CD14-positive monocyte (primary cell): Measurements from ENCODE around the gene BLNK. TPM values are rescaled to one million over a fixed set of nuclear protein-coding genes. Genes with fewer than 3 reads are reported as not detected.

Experiments used
- DNase-seq, 3 donors: peaks; one replicate each; pipeline ENCODE4 v3.0.0-alpha.2; 2011 to 2022
- H2AFZ ChIP-seq: 2 replicates; pipeline ENCODE4 v1.6.0; 2012; ENCODE audit warnings: mild to moderate bottlenecking, low read depth, low read length, inconsistent platforms; ENCODE audit not compliant: insufficient read depth, poor library complexity, severe bottlenecking
- H3K27ac ChIP-seq, 2 donors: 1 replicate in 1 of 2; 2 replicates in 1 of 2; pipeline ENCODE4 v1.5.1; 2012 to 2013; ENCODE audit warnings: low read length in 2 of 2, control low read depth in 1 of 2, inconsistent platforms in 1 of 2, low read depth in 1 of 2, mild to moderate bottlenecking in 1 of 2
- H3K27me3 ChIP-seq, 2 donors: one replicate each; pipeline versions ENCODE4 v1.6.0 to v1.6.1; 2011 to 2013; ENCODE audit warnings: low read length in 2 of 2; ENCODE audit not compliant: control insufficient read depth in 2 of 2, insufficient read depth in 2 of 2
- H3K36me3 ChIP-seq, 2 donors: replicated peaks in 1 of 2; 1 replicate in 1 of 2; 2 replicates in 1 of 2; pipeline versions ENCODE4 v1.5.1 to v1.6.1; 2012 to 2013; ENCODE audit warnings: low read length in 2 of 2, control low read depth in 1 of 2, inconsistent platforms in 1 of 2, mild to moderate bottlenecking in 1 of 2; ENCODE audit not compliant: insufficient read depth in 2 of 2, control insufficient read depth in 1 of 2
- H3K4me1 ChIP-seq, 2 donors: 1 replicate in 1 of 2; 2 replicates in 1 of 2; pipeline versions ENCODE4 v1.5.1 to v1.6.1; 2012 to 2013; ENCODE audit warnings: low read length in 2 of 2, control low read depth in 1 of 2, inconsistent platforms in 1 of 2, mild to moderate bottlenecking in 1 of 2, moderate library complexity in 1 of 2; ENCODE audit not compliant: insufficient read depth in 2 of 2, control insufficient read depth in 1 of 2
- H3K4me2 ChIP-seq: replicated peaks from 2 replicates; pipeline ENCODE3; 2012; ENCODE audit warnings: low read length, moderate library complexity, mild to moderate bottlenecking; ENCODE audit not compliant: poor library complexity, severe bottlenecking; ENCODE audit errors: extremely low read depth
- H3K4me3 ChIP-seq, 3 experiments: fragments of 200-600 bp in 1 of 3; sonication (generic) in 1 of 3; replicated peaks in 1 of 3; 1 replicate in 2 of 3; 2 replicates in 1 of 3; pipeline ENCODE4 v1.5.1; 2011 to 2013; ENCODE audit warnings: low read length in 3 of 3, mild to moderate bottlenecking in 3 of 3, control low read depth in 2 of 3, low read depth in 2 of 3, inconsistent platforms in 1 of 3, moderate library complexity in 1 of 3
- H3K79me2 ChIP-seq: 2 replicates; pipeline ENCODE4 v1.6.0; 2012; ENCODE audit warnings: mild to moderate bottlenecking, control low read depth, inconsistent platforms, low read length, moderate library complexity; ENCODE audit not compliant: insufficient read depth
- H3K9ac ChIP-seq: 2 replicates; pipeline ENCODE4 v1.6.0; 2017; ENCODE audit warnings: low read length, mild to moderate bottlenecking; ENCODE audit not compliant: insufficient read depth, poor library complexity, severe bottlenecking
- H3K9me3 ChIP-seq, 2 donors: replicated peaks in 1 of 2; 1 replicate in 1 of 2; 2 replicates in 1 of 2; pipeline versions ENCODE4 v1.5.1 to v1.6.1; 2012 to 2013; ENCODE audit warnings: low read length in 2 of 2, control low read depth in 1 of 2; ENCODE audit not compliant: control insufficient read depth in 1 of 2, insufficient read depth in 1 of 2
- H4K20me1 ChIP-seq: 2 replicates; pipeline ENCODE4 v1.6.0; 2012; ENCODE audit warnings: mild to moderate bottlenecking, low read length, control low read depth, moderate library complexity; ENCODE audit not compliant: insufficient read depth
- H3K27ac Mint-ChIP-seq, 7 donors: one replicate each; pipeline ENCODE4 v1.8.0; 2020; ENCODE audit warnings: mild to moderate bottlenecking in 7 of 7, mixed read lengths in 7 of 7, moderate library complexity in 6 of 7, inconsistent platforms in 2 of 7
- H3K27me3 Mint-ChIP-seq, 3 donors: one replicate each; pipeline ENCODE4 v1.8.0; 2021 to 2022; ENCODE audit warnings: low read depth in 3 of 3, mild to moderate bottlenecking in 3 of 3, mixed read lengths in 3 of 3, moderate library complexity in 3 of 3, inconsistent platforms in 1 of 3
- H3K36me3 Mint-ChIP-seq, 2 donors: one replicate each; pipeline ENCODE4 v1.8.0; 2020; ENCODE audit warnings: mixed read lengths in 2 of 2, inconsistent platforms in 1 of 2, mild to moderate bottlenecking in 1 of 2
- H3K4me1 Mint-ChIP-seq: one replicate; pipeline ENCODE4 v1.8.0; 2020; ENCODE audit warnings: mild to moderate bottlenecking, mixed read lengths
- H3K4me3 Mint-ChIP-seq, 2 donors: one replicate each; pipeline ENCODE4 v1.8.0; 2020; ENCODE audit warnings: mild to moderate bottlenecking in 2 of 2, mixed read lengths in 2 of 2, moderate library complexity in 1 of 2
- H3K9me3 Mint-ChIP-seq, 7 donors: one replicate each; pipeline ENCODE4 v1.8.0; 2020 to 2022; ENCODE audit warnings: mixed read lengths in 7 of 7, mild to moderate bottlenecking in 6 of 7, moderate library complexity in 6 of 7, inconsistent platforms in 2 of 7
- WGBS: methylation state at CpG from one replicate; pipeline ENCODE4 v1.1.5; 2013; ENCODE audit warnings: missing lambda C conversion rate; ENCODE audit not compliant: insufficient coverage; 5-methylcytosine and 5-hydroxymethylcytosine counted together
- intact Hi-C, 2 donors: fragments of 100-400 bp; cut with micrococcal nuclease; formaldehyde crosslinking; loops; one replicate each; pipeline versions ENCODE4 v1.15.0 to v1.15.1; 2023
- polyA plus RNA-seq, 3 donors: library from polyadenylated mRNA; depleted of rRNA in 1 of 3; unstranded in 2 of 3; stranded (reverse) in 1 of 3; fragments of 300-500 nt in 2 of 3; fragments of >200 nt in 1 of 3; fragmentation: Illumina TruSeq in 2 of 3; gene quantifications; 1 replicate in 2 of 3; 2 replicates in 1 of 3; pipeline ENCODE4 v1.2.3, GENCODE V29; 2012 to 2021
- TF ChIP-seq, protein P1 (sequence below): fragments of 200-600 bp; IDR thresholded peaks from one replicate; pipeline ENCODE4 v1.8.0; 2022; ENCODE audit warnings: antibody characterized with exemption, mild to moderate bottlenecking

The BLNK gene
- polyA plus RNA-seq, 3 donors: 1.4 to 1.9 (median 1.5) TPM

DNA sequence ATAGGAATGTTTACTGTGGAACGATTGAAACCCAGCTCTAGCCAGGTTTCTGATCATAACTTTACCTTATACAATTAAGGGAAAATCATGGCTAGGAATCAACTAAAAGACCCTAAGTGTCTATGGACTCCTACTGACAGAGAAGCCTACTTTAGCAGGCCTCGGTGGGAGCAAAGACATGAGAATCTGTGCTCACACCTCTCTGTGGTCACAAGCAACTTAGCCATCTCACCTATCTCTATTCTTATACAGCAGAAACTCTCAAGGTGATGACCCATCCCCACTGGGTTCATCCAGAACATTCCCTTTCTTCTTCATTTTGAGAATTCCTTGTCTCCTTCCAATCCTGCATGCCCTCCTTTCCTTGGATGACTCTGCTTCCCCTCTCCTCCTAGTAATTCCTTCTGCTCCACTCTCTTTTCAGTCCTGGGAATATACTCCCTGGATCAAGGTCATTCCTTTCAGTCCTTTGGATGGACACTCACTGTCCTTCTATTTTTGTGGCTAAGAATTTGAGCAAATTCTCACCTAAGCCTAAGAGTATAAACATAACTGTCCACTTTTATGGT, 2.9 kb downstream of the BLNK start:
- Histone ChIP-seq H2AFZ (no peak overlapping the region), H3K4me3 (no peak overlapping the region), H3K9ac (no peak overlapping the region), H3K4me1 (peaks cover 40 to 41% of the 10 kb centered on the region in 2 donors), H3K36me3 (no peaks in the 10 kb centered on the region), H3K9me3 (no peaks in the 10 kb centered on the region), H3K27me3 (no peaks in the 10 kb centered on the region), H3K27ac (no peak overlapping the region), H3K4me2 (no peak overlapping the region), H4K20me1 (no peaks in the 10 kb centered on the region), H3K79me2 (no peaks in the 10 kb centered on the region)
- TF ChIP-seq, protein P1, sequence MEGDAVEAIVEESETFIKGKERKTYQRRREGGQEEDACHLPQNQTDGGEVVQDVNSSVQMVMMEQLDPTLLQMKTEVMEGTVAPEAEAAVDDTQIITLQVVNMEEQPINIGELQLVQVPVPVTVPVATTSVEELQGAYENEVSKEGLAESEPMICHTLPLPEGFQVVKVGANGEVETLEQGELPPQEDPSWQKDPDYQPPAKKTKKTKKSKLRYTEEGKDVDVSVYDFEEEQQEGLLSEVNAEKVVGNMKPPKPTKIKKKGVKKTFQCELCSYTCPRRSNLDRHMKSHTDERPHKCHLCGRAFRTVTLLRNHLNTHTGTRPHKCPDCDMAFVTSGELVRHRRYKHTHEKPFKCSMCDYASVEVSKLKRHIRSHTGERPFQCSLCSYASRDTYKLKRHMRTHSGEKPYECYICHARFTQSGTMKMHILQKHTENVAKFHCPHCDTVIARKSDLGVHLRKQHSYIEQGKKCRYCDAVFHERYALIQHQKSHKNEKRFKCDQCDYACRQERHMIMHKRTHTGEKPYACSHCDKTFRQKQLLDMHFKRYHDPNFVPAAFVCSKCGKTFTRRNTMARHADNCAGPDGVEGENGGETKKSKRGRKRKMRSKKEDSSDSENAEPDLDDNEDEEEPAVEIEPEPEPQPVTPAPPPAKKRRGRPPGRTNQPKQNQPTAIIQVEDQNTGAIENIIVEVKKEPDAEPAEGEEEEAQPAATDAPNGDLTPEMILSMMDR: no peak
- Mint-ChIP-seq H3K4me1 (peaks cover 46% of the 10 kb centered on the region), H3K9me3 (peaks cover 0 to 2% (median 0%) of the 10 kb centered on the region in 7 donors), H3K27me3 (peaks cover 0 to 4% (median 2%) of the 10 kb centered on the region in 3 donors), H3K4me3 (no peak overlapping the region), H3K36me3 (peaks cover 0 to 5% of the 10 kb centered on the region in 2 donors), H3K27ac (peak overlapping the region in 1 of 7 donors; percentile 33)
- 100% methylated on average over 1 of the region's 2 CpGs for WGBS
- DNase-seq: no peak
- intact Hi-C loops: no loop called here

DNA sequence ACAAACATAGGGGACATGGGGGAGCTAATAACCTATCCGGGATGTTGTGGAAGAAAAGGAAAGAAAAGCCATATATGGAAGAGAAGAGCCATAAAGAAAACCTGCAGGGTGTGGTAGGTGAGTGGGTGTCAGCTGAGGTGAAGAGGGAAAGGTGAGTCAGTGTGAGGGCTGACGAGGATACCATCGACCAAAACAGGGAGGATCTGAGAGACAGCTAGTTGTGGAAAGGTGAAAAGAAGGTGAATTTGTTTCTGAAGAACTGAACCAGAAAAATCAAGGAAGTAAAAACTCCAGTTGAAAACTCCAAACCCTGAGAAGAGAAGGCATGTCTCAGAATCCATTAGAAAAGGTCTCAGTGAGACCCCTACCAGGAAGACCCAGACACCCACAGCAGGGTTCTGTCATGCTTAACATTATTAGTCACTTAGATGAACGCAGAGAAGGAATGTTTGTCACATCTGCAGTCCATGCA, 4.1 kb downstream of the BLNK start:
- H3K4me3 ChIP-seq: no peak overlapping the region
- no peak overlapping the region for H3K27ac ChIP-seq
- H3K79me2 ChIP-seq: no peaks in the 10 kb centered on the region
- Mint-ChIP-seq H3K9me3 (peaks cover 0 to 2% (median 0%) of the 10 kb centered on the region in 7 donors), H3K4me1 (peaks cover 35% of the 10 kb centered on the region), H3K27me3 (peaks cover 0 to 5% (median 2%) of the 10 kb centered on the region in 3 donors), H3K36me3 (peaks cover 0 to 5% of the 10 kb centered on the region in 2 donors), H3K27ac (no peak overlapping the region), H3K4me3 (no peak overlapping the region)
- H3K4me2 ChIP-seq: no peak overlapping the region
- no peaks in the 10 kb centered on the region for H3K9me3 ChIP-seq
- H3K9ac ChIP-seq: no peak overlapping the region
- intact Hi-C loops: no loop called here
- no peak for DNase-seq
- H2AFZ ChIP-seq: no peak overlapping the region
- 100% methylated on average over 2 of the region's 4 CpGs for whole genome bisulfite sequencing
- H4K20me1 ChIP-seq: no peaks in the 10 kb centered on the region
- peaks cover 28 to 30% of the 10 kb centered on the region in 2 donors for H3K4me1 ChIP-seq
- no peaks in the 10 kb centered on the region for H3K36me3 ChIP-seq
- TF ChIP-seq, protein P1: no peak
- H3K27me3 ChIP-seq: no peaks in the 10 kb centered on the region
